OCI-LY7 (cell line): ENCODE results near the gene GJC2. TPM values are rescaled to one million over a fixed set of nuclear protein-coding genes. Genes with fewer than 3 reads are reported as not detected.

Experiments used
- Bru-seq: library from RNA; stranded (reverse); fragments of 400-500 nt; gene quantifications from one replicate; lab custom pipeline; 2021; lab: Mats Ljungman, UMichigan
- BruChase-seq, 2 experiments: library from RNA; stranded (reverse); fragments of 400-500 nt; gene quantifications; one replicate each; lab custom pipeline; 2021; lab: Mats Ljungman, UMichigan
- BruUV-seq: library from RNA; stranded (reverse); fragments of 400-500 nt; replicated peaks from 2 replicates; lab custom pipeline; 2021; lab: Mats Ljungman, UMichigan
- CTCF ChIA-PET: fragments of 300-600 bp; sonication (Branson Sonifier 250); formaldehyde crosslinking; loops from one replicate; lab custom pipeline; 2022; ENCODE audit warnings: antibody characterized with exemption; ENCODE audit not compliant: unreplicated experiment; lab: Charles Lee
- POLR2A ChIA-PET: fragments of 300-600 bp; sonication (Branson Sonifier 250); formaldehyde crosslinking; loops from one replicate; lab custom pipeline; 2022; ENCODE audit warnings: antibody characterized with exemption; lab: Charles Lee
- DNase-seq: peaks from one replicate; pipeline ENCODE4 v3.0.0-alpha.2; 2015; ENCODE audit warnings: low spot score
- H2AFZ ChIP-seq: fragments of 200-600 bp; sonication (generic), shearing (Covaris generic); 2 replicates; pipeline ENCODE4 v1.6.1; 2014; ENCODE audit warnings: mild to moderate bottlenecking, antibody characterized with exemption, low read length, moderate library complexity
- H3K27ac ChIP-seq: fragments of 200-600 bp; sonication (generic); 2 replicates; pipeline ENCODE4 v1.5.1; 2014; ENCODE audit warnings: mixed run types, low read depth, mild to moderate bottlenecking, moderate library complexity, low read length, inconsistent platforms; ENCODE audit not compliant: poor library complexity, severe bottlenecking
- H3K36me3 ChIP-seq: fragments of 200-600 bp; sonication (generic); 2 replicates; pipeline ENCODE4 v1.6.1; 2014; ENCODE audit warnings: mild to moderate bottlenecking, antibody characterized with exemption, low read length, moderate library complexity, mixed read lengths; ENCODE audit not compliant: insufficient read depth
- H3K4me1 ChIP-seq: fragments of 200-600 bp; sonication (generic); 2 replicates; pipeline ENCODE4 v1.5.1; 2014; ENCODE audit warnings: mild to moderate bottlenecking, low read length; ENCODE audit not compliant: insufficient read depth, poor library complexity, severe bottlenecking
- H3K4me2 ChIP-seq: fragments of 200-600 bp; sonication (generic); 2 replicates; pipeline ENCODE4 v1.6.1; 2014; ENCODE audit warnings: mild to moderate bottlenecking, low read length
- H3K4me3 ChIP-seq: fragments of 200-600 bp; sonication (generic); 2 replicates; pipeline ENCODE4 v1.5.1; 2014; ENCODE audit warnings: mild to moderate bottlenecking, low read depth, low read length; ENCODE audit not compliant: poor library complexity, severe bottlenecking
- H3K79me2 ChIP-seq: fragments of 200-600 bp; sonication (generic); 2 replicates; pipeline ENCODE4 v1.6.1; 2016; ENCODE audit warnings: low read depth, mild to moderate bottlenecking, low read length, moderate library complexity, mixed read lengths; ENCODE audit not compliant: insufficient read depth
- H3K9me2 ChIP-seq: fragments of 200-600 bp; sonication (generic); 2 replicates; pipeline ENCODE4 v1.6.1; 2016; ENCODE audit warnings: mild to moderate bottlenecking, low read length, mixed read lengths; ENCODE audit not compliant: insufficient read depth
- H3K9me3 ChIP-seq: fragments of 200-600 bp; sonication (generic); 2 replicates; pipeline ENCODE4 v1.6.1; 2014; ENCODE audit warnings: mild to moderate bottlenecking, mixed run types, low read length, mixed read lengths
- H4K20me1 ChIP-seq: fragments of 200-600 bp; sonication (generic); 2 replicates; pipeline ENCODE4 v1.6.1; 2014; ENCODE audit warnings: mild to moderate bottlenecking, antibody characterized with exemption, low read length, moderate library complexity, mixed read lengths; ENCODE audit not compliant: insufficient read depth
- CTCF ChIP-seq: fragments of 200-600 bp; sonication (generic); conservative IDR thresholded peaks from 2 replicates; pipeline ENCODE4 v1.5.1; 2014; ENCODE audit warnings: mild to moderate bottlenecking, antibody characterized with exemption, low read length, moderate library complexity, mixed read lengths
- EZH2phosphoT487 ChIP-seq: fragments of 200-600 bp; sonication (generic); IDR thresholded peaks from 2 replicates; pipeline ENCODE4 v1.6.1; 2018; ENCODE audit warnings: low read depth, borderline replicate concordance, mild to moderate bottlenecking, mixed run types, antibody characterized with exemption, low read length, moderate library complexity, mixed read lengths
- intact Hi-C: fragments of 100-400 bp; cut with micrococcal nuclease; formaldehyde crosslinking; loops from one replicate; pipeline ENCODE4 v1.10.0; 2022; ENCODE audit not compliant: unreplicated experiment
- long read RNA-seq: library from polyadenylated mRNA; stranded (forward); transcript quantifications from one replicate; pipeline ENCODE4 v2.0.0, GENCODE V29; 2022
- total RNA-seq, 2 experiments: library from RNA; depleted of rRNA in 1 of 2; stranded (reverse); fragments of >200 nt in 1 of 2; shearing (Covaris generic) in 1 of 2; gene quantifications; 2 replicates each; pipeline ENCODE4 v1.2.3, GENCODE V29; 2014 to 2022

GJC2 gene
- total RNA-seq (2014; rRNA removed; shearing (Covaris generic)) (0.22 and 0.31 TPM in 2 replicates), total RNA-seq (2022) (0.53 and 0.80 TPM in 2 replicates), Bru-seq, nascent RNA (percentile 29 among the genes with signal in this experiment), BruChase-seq, experiment 1, labeled RNA remaining after a 6-hour chase (percentile 38 among the genes with signal in this experiment), BruChase-seq, experiment 2, labeled RNA remaining after a 2-hour chase (percentile 40 among the genes with signal in this experiment)
- long read RNA-seq: 0 reads

GRCh38 chr1:228149406-228150119, at the start of gene GJC2:
Gene GJC2 (plus strand): TSS chr1:228149930. CDS start chr1:228157759, 7,829 bp downstream.
- Histone ChIP-seq H3K27ac (peak within 1 kb of the TSS; percentile 33), H4K20me1 (no peaks in the 10 kb centered on the region; the same call in 1 of the 2 replicates), H3K4me1 (peaks cover 18% of the 10 kb centered on the region), H2AFZ (no peak within 1 kb of the TSS), H3K9me3 (no peaks in the 10 kb centered on the region), H3K36me3 (peaks cover 28% of the 10 kb centered on the region), H3K9me2 (no peaks in the 10 kb centered on the region), H3K4me2 (peak within 1 kb of the TSS; percentile 45), H3K4me3 (no peak within 1 kb of the TSS), H3K79me2 (peaks cover 3% of the 10 kb centered on the region; the same call in 1 of the 2 replicates)
- POLR2A ChIA-PET: no interaction called here
- intact Hi-C loops: no loop called here
- DNase-seq: peak; percentile 55
- BruUV-seq: no TSS peak
- no peak for TF ChIP-seq EZH2phosphoT487
- no peak for TF ChIP-seq CTCF
- CTCF ChIA-PET: no interaction called here

DNA sequence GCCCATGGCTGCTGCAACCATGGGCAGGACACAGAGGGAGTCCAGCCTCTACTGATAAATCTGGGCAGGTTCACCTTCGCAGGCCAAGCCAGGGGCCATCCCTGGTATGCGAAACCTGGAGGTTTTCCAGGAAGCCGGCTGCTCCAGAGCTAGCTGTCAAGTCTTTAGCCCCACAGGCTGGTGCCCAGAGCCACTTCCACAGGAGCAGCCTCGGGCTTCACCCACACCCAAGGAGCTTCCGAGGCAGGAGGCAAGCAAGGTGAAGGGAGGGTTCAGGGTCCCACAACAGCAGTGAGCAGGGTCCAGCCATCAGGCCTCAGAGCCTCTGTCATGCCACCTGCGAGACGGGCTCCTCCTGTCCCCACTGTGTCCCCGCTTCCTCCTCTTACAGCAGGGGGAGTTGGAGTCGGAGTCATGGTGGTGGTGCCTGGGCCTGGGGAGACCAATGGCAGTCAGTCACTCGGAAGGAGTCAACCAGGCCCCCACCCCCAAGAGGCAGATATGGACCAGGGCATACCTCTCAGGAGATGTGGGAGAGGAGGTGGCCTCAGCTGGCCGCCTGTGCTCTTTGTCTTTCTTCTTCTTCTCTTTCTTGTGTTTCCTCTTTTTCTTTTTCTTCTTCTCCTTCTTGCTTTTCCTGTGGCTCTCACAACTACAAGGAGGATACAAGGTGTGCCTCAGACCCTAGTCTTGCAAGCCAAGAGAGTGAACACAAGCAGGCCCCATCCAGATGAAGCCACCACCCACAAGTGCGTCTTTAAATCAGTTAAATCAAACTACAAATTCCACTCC, 48.7 kb upstream of the GJC2 start:
- ChIA-PET CTCF (no interaction called here), POLR2A (interaction anchor here (1.3 kb wide), 1 partner anchor 19 kb away, joined by 3 read pairs; no protein-coding TSS in a partner anchor)
- TF ChIP-seq EZH2phosphoT487 (no peak), CTCF (no peak)
- BruUV-seq: TSS peak; percentile 91
- Histone ChIP-seq H3K27ac (peak overlapping the region; percentile 14), H3K4me1 (peaks cover 23% of the 10 kb centered on the region), H3K79me2 (peaks cover 11% of the 10 kb centered on the region), H2AFZ (no peak overlapping the region), H3K36me3 (peaks cover 57% of the 10 kb centered on the region), H3K9me3 (no peaks in the 10 kb centered on the region), H3K4me3 (peak overlapping the region; percentile 81), H3K4me2 (peak overlapping the region; percentile 74), H3K9me2 (no peaks in the 10 kb centered on the region), H4K20me1 (no peaks in the 10 kb centered on the region; the same call in 1 of the 2 replicates)
- intact Hi-C loops: no loop called here
- DNase-seq: no peak
